ENCODE measurements around the gene TOP3A. TPM values are rescaled to one million over a fixed set of nuclear protein-coding genes. Genes with fewer than 3 reads are reported as not detected.
A peak's percentile ranks its signal among the peaks of the same experiment; 100 is the strongest.

The TOP3A gene
- total and polyA plus RNA-seq, 5 donors from 2014 or later, result 17.0 to 50.4 (median 19.5) TPM

DNA sequence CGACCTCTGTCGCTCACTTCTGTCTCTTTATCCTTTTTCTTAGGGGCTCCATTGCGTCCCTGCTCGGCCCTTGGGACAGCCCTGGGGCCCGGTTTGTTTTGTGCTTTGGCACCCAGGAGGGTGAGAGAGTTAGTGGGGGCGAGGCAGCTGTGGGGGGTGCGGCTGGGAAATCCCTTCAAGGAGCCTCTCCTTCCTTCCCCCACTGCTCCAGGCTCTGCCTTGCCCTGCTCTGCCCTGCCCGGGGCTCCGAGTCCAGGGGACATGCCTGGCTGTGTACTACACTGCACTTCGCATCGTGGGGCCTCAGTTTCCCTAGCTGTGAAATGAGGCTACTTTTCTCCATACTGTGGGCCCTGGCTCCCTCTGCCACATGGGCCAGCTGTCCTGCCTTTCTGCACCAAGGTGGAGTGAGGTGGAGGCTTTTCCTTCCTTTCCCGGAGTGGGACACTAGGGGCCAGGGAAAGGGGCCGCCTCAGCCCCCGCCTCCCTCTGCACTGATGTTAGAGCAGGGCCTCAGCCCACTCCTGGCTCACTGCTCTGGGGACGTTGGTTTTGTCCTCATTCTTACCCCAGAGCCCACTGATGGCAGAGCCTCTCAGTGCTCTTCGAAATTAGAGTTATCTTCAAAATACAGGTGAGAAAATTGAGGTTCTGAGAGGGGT is 88.4 kb downstream of the TOP3A start:
- Mint-ChIP-seq H3K4me1 (peaks cover 0 to 42% (median 16%) of the 10 kb centered on the region in 4 donors), H3K27me3 (no peaks in the 10 kb centered on the region), H3K9me3 (peaks cover 0 to 2% (median 0%) of the 10 kb centered on the region in 7 donors), H3K36me3 (no peaks in the 10 kb centered on the region), H3K27ac (peak overlapping the region; percentile 74 to 98 (median 96)), H3K4me3 (peak overlapping the region; percentile 84 to 98 (median 94))
- Histone ChIP-seq H3K27ac (ENCODE audit: insufficient read depth, low read length, poor library complexity, severe bottlenecking) (no peak overlapping the region), H3K4me1 (ENCODE audit: control insufficient read depth, insufficient read depth, low read length, poor library complexity, severe bottlenecking) (peaks cover 18% of the 10 kb centered on the region), H3K36me3 (ENCODE audit: control insufficient read depth, insufficient read depth, low read length) (no peaks in the 10 kb centered on the region), H3K4me3 (ENCODE audit: low read depth, low read length) (peak overlapping the region; percentile 82), H3K27me3 (ENCODE audit: control insufficient read depth, insufficient read depth, low read length) (no peaks in the 10 kb centered on the region), H3K9me3 (ENCODE audit: control insufficient read depth in 2 of 2, low read length in 2 of 2) (no peaks in the 10 kb centered on the region)
- ATAC-seq (ENCODE audit: low read depth in 2 of 2) (no peak), DNase-seq (no peak)

DNA sequence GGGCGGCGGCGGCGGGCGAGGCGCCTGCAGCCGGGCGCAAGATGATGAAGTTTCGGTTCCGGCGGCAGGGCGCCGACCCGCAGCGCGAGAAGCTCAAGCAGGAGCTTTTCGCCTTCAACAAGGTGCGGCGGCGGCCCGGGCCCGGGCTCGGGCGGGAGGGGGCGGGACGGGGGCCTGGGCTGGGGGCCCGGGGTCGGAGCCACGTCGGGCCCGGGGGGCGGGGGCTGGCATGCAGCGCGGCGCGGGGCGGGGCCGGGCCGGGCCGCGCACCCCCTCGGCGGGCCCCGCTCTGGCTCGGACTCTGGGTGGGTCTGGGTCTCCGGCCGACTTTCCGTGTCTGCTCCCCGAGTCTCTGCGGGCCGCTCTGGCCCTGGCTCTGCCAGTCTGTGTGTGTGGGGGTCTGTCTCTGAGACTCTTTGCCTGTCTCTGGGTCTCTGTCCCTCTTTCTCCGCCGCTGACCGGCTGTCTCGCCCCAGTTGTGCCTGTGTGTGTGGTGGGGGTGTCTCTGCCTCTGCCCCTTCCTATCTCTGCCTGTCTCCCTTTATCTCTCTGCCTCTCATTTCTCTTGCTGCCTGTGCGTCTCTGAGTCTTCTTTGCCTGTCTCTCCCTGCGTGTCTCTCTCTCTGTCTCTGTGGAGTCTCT is 89.0 kb downstream of the TOP3A start:
- Mint-ChIP-seq H3K36me3 (no peaks in the 10 kb centered on the region), H3K27ac (peak overlapping the region in 2 of 3 donors; percentile 96 to 98), H3K9me3 (peaks cover 0 to 2% (median 0%) of the 10 kb centered on the region in 7 donors), H3K27me3 (no peaks in the 10 kb centered on the region), H3K4me1 (peaks cover 0 to 42% (median 16%) of the 10 kb centered on the region in 4 donors), H3K4me3 (peak overlapping the region; percentile 84 to 98 (median 94))
- Histone ChIP-seq H3K27me3 (ENCODE audit: control insufficient read depth, insufficient read depth, low read length) (no peaks in the 10 kb centered on the region), H3K4me3 (ENCODE audit: low read depth, low read length) (peak overlapping the region; percentile 82), H3K27ac (ENCODE audit: insufficient read depth, low read length, poor library complexity, severe bottlenecking) (no peak overlapping the region), H3K9me3 (ENCODE audit: control insufficient read depth in 2 of 2, low read length in 2 of 2) (no peaks in the 10 kb centered on the region), H3K4me1 (ENCODE audit: control insufficient read depth, insufficient read depth, low read length, poor library complexity, severe bottlenecking) (peaks cover 18% of the 10 kb centered on the region), H3K36me3 (ENCODE audit: control insufficient read depth, insufficient read depth, low read length) (no peaks in the 10 kb centered on the region)
- ATAC-seq (ENCODE audit: low read depth in 2 of 2) (no peak), DNase-seq (peak in 2 of 3 donors; percentile 9 to 18)

DNA sequence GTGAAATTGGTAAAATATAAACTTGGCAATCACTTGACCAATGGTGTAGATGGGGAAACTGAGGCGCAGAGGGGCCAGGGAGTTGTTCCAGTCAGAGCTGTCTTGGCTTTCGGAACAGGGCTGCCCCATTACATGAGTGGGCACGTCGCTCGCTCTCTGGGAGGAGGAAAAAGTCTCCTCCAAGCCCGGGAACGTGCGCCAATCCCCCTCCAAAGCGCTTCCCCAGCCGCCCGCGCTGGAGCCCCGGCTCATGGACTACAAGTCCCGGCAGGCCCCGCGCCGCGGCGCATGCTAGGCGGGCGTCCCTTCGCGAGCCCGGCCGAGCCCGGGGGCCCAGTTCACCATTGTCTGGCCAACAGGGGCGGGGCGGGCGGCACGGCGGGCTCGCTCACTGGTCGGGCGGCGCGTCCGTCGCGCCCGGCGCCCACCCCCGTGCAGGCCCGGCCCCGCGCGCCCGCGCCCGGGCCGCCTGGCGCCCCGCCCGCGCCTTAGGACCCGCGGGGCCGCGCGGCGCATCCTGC is 89.6 kb downstream of the TOP3A start, which contains the start of gene LLGL1:
LLGL1 (plus strand) TSS at position 515 of the 521 bp plus-strand sequence. CDS start 48 bp downstream, outside the sequence.
- H3K9me3 Mint-ChIP-seq, result peaks cover 0 to 2% (median 0%) of the 10 kb centered on the region in 7 donors
- Histone ChIP-seq H3K27ac (ENCODE audit: insufficient read depth, low read length, poor library complexity, severe bottlenecking) (no peak within 1 kb of the TSS), H3K4me1 (ENCODE audit: control insufficient read depth, insufficient read depth, low read length, poor library complexity, severe bottlenecking) (peaks cover 18% of the 10 kb centered on the region), H3K9me3 (ENCODE audit: control insufficient read depth in 2 of 2, low read length in 2 of 2) (no peaks in the 10 kb centered on the region), H3K27me3 (ENCODE audit: control insufficient read depth, insufficient read depth, low read length) (no peaks in the 10 kb centered on the region), H3K36me3 (ENCODE audit: control insufficient read depth, insufficient read depth, low read length) (no peaks in the 10 kb centered on the region), H3K4me3 (ENCODE audit: low read depth, low read length) (peak within 1 kb of the TSS; percentile 82)
- H3K4me1 Mint-ChIP-seq, result peaks cover 0 to 42% (median 16%) of the 10 kb centered on the region in 4 donors
- H3K27ac Mint-ChIP-seq, result peak within 1 kb of the TSS; percentile 14 to 98 (median 96)
- DNase-seq (peak; percentile 93 to 97 (median 95)), ATAC-seq (ENCODE audit: low read depth in 2 of 2) (peak; percentile 97 to 99)
- H3K36me3 Mint-ChIP-seq, result no peaks in the 10 kb centered on the region
- H3K4me3 Mint-ChIP-seq, result peak within 1 kb of the TSS; percentile 84 to 98 (median 94)
- no peaks in the 10 kb centered on the region for H3K27me3 Mint-ChIP-seq

DNA sequence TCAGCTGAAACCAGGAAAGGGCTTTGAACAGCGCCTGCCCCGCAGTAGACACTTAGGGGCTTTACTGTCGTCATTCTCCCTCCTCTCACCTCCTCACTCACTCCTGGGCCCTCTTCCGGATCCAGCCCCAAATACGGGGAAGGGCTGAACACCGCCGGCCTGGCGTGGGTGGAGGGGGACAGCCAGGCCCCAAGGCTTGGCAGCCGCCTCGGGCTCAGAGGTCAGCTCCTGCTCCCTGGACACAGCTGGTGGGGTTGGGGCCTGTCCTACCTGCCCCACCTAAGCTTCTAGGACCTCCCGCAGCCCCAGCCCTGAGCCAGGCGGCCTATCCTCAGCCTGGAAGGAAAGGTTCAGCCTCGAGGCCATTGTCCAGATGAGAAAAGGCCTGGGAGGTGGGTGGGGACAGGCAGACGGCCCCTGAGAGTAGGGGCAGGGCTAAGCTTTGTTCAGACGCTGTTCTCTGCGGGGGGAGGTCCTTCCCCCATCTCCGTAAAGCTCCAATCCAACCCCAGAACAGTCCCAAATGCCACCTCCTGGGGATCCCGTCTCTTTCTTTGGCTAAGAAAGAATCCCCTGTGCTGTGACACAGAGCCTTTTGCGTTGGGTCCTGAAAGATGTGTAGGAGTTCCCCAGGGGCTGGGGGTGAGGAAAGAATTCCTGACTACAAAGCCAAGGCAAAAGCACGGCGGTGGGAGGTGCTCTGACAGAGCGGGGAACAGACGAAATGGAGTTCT is 90.2 kb downstream of the TOP3A start:
- no peak overlapping the region for H3K4me3 ChIP-seq (ENCODE audit: low read depth, low read length)
- DNase-seq, result no peak
- H3K9me3 ChIP-seq (ENCODE audit: control insufficient read depth in 2 of 2, low read length in 2 of 2), result no peaks in the 10 kb centered on the region
- no peak overlapping the region for H3K27ac Mint-ChIP-seq
- H3K27ac ChIP-seq (ENCODE audit: insufficient read depth, low read length, poor library complexity, severe bottlenecking), result no peak overlapping the region
- H3K4me1 Mint-ChIP-seq, result peaks cover 0 to 39% (median 16%) of the 10 kb centered on the region in 4 donors
- no peaks in the 10 kb centered on the region for H3K36me3 ChIP-seq (ENCODE audit: control insufficient read depth, insufficient read depth, low read length)
- H3K4me1 ChIP-seq (ENCODE audit: control insufficient read depth, insufficient read depth, low read length, poor library complexity, severe bottlenecking), result peaks cover 18% of the 10 kb centered on the region
- H3K4me3 Mint-ChIP-seq, result peak overlapping the region in 3 of 4 donors; percentile 73 to 84 (median 82)
- no peaks in the 10 kb centered on the region for H3K27me3 ChIP-seq (ENCODE audit: control insufficient read depth, insufficient read depth, low read length)
- no peaks in the 10 kb centered on the region for H3K27me3 Mint-ChIP-seq
- ATAC-seq (ENCODE audit: low read depth in 2 of 2), result no peak
- H3K9me3 Mint-ChIP-seq, result peaks cover 0 to 2% (median 0%) of the 10 kb centered on the region in 7 donors
- H3K36me3 Mint-ChIP-seq, result no peaks in the 10 kb centered on the region

DNA sequence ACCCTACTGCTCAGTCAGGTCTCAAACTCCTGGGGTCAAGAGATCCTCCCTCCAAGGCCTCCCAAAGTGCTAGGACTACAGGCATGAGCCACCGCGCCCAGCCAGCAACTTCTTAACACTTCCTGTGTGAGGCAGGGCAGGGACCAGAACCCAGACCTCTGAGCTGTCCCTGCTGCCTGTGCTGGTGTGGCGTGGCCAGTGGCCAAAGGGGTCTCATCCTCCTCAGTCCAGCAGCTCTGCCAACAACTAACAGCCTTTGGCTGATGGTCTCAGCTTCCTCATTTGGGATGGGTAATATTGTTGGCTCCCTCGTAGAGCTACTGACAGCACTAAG is 90.8 kb downstream of the TOP3A start:
- Histone ChIP-seq H3K27me3 (ENCODE audit: control insufficient read depth, insufficient read depth, low read length) (no peaks in the 10 kb centered on the region), H3K36me3 (ENCODE audit: control insufficient read depth, insufficient read depth, low read length) (no peaks in the 10 kb centered on the region), H3K4me3 (ENCODE audit: low read depth, low read length) (no peak overlapping the region), H3K27ac (ENCODE audit: insufficient read depth, low read length, poor library complexity, severe bottlenecking) (no peak overlapping the region), H3K4me1 (ENCODE audit: control insufficient read depth, insufficient read depth, low read length, poor library complexity, severe bottlenecking) (peaks cover 18% of the 10 kb centered on the region), H3K9me3 (ENCODE audit: control insufficient read depth in 2 of 2, low read length in 2 of 2) (no peaks in the 10 kb centered on the region)
- peaks cover 0 to 34% (median 16%) of the 10 kb centered on the region in 4 donors for H3K4me1 Mint-ChIP-seq
- H3K4me3 Mint-ChIP-seq, result peak overlapping the region in 1 of 4 donors; percentile 63
- no peaks in the 10 kb centered on the region for H3K27me3 Mint-ChIP-seq
- H3K27ac Mint-ChIP-seq, result no peak overlapping the region
- DNase-seq (no peak), ATAC-seq (ENCODE audit: low read depth in 2 of 2) (no peak)
- H3K9me3 Mint-ChIP-seq, result peaks cover 0 to 2% (median 0%) of the 10 kb centered on the region in 7 donors
- H3K36me3 Mint-ChIP-seq, result no peaks in the 10 kb centered on the region

Other genes starting within 250 kb of the TOP3A start
- gene DRG2, start 227.0 kb downstream of the TOP3A start, total RNA-seq, result 54.5 TPM
- gene DRG2, start 227.0 kb downstream of the TOP3A start, polyA plus RNA-seq, result 10 to 100 TPM; 36.4 to 45.3 (median 41.4) TPM
- gene MYO15A, start 206.2 kb downstream of the TOP3A start, total RNA-seq, result 0.81 TPM
- gene MYO15A, start 206.2 kb downstream of the TOP3A start, polyA plus RNA-seq, result under 1 TPM in 3 of 4 donors, not detected in 1; 0.19 to 0.35 (median 0.25) TPM
- 118 TPM for gene ALKBH5, start 131.2 kb downstream of the TOP3A start, total RNA-seq
- gene ALKBH5, start 131.2 kb downstream of the TOP3A start, polyA plus RNA-seq, result 100 to 1,000 TPM; 102 to 123 (median 115) TPM
- gene LLGL1, start 89.4 kb downstream of the TOP3A start, total RNA-seq, result 16.6 TPM
- 1 to 10 TPM; 1.0 to 2.2 (median 1.6) TPM for gene LLGL1, start 89.4 kb downstream of the TOP3A start, polyA plus RNA-seq
- 344 TPM for gene FLII, start 56.3 kb downstream of the TOP3A start, total RNA-seq
- gene FLII, start 56.3 kb downstream of the TOP3A start, polyA plus RNA-seq, result 100 to 1,000 TPM; 123 to 154 (median 127) TPM
- 12.1 TPM for gene MIEF2, start 54.3 kb downstream of the TOP3A start, total RNA-seq
- gene MIEF2, start 54.3 kb downstream of the TOP3A start, polyA plus RNA-seq, result 10 to 100 TPM; 11.7 to 19.9 (median 15.2) TPM
- 48.3 TPM for gene SMCR8, start 299 bp upstream of the TOP3A start, total RNA-seq
- gene SMCR8, start 299 bp upstream of the TOP3A start, polyA plus RNA-seq, result 1 to 10 TPM; 3.5 to 6.3 (median 5.2) TPM
- gene SHMT1, start 48.6 kb upstream of the TOP3A start, total RNA-seq, result 19.0 TPM
- 10 to 100 TPM; 31.5 to 44.7 (median 35.9) TPM for gene SHMT1, start 48.6 kb upstream of the TOP3A start, polyA plus RNA-seq
- not detected for gene EVPLL, start 62.8 kb upstream of the TOP3A start, total RNA-seq
- gene EVPLL, start 62.8 kb upstream of the TOP3A start, polyA plus RNA-seq, result under 1 TPM in 1 of 4 donors, not detected in 3; 0.25 TPM
- not detected for gene LGALS9C, start 161.8 kb upstream of the TOP3A start, total RNA-seq
- gene LGALS9C, start 161.8 kb upstream of the TOP3A start, polyA plus RNA-seq, result 1 to 10 TPM in 1 of 4 donors, under 1 TPM in 1, not detected in 2; 0.45 to 1.3 TPM

All from CD4-positive, CD25-positive, alpha-beta regulatory T cell (primary cell).